HG02943 (cell line): ENCODE data around the gene SCRN1.

ENCODE experiments used
- ATAC-seq: cut with Tn5 transposase; IDR thresholded peaks from one replicate; pipeline ENCODE4 v1.9.1; 2021; ENCODE audit warnings: mild to moderate bottlenecking, low read depth, moderate library complexity; ENCODE audit not compliant: unreplicated experiment

The SCRN1 gene

DNA sequence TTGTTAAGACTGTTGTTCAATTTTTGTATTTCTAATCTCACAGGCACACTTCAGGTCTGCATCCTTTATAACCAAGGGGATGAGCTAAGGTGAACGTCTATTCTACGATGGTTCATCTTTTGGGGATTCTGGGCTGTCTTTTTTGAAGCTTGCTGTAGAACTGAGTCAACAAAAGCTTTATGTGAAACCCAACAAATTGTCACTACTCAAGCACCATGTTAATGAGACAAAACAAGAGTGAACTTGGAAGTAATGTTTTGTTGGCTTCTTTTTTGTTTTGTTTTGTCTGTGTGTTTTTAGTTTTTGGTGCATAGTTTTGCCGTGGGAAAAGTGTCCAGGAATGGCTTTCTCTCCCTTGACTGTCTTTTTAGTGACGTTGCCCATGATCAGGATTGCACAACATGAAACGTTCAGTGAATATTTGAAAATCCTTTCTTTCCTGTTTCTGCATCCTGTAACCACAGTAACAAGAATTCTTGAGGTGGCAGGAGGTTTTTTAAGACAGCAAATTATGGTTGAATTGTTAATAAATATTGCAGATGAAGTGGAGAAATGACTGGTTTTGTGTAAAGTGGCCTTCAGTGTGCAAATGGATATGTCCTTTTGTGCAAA, 117.7 kb downstream of the SCRN1 start:
- ATAC-seq, result no peak
